ENCODE measurements around the gene ELAVL3.
"Not testable (repeated sequence)": the region's sequence is repeated elsewhere in the genome, so short reads cannot be mapped to it uniquely, and the experiment has no call there.

GRCh38 chr19:11455233-11455554 lies 25.7 kb downstream of the ELAVL3 start:
- TF ChIP-seq, protein P1, sequence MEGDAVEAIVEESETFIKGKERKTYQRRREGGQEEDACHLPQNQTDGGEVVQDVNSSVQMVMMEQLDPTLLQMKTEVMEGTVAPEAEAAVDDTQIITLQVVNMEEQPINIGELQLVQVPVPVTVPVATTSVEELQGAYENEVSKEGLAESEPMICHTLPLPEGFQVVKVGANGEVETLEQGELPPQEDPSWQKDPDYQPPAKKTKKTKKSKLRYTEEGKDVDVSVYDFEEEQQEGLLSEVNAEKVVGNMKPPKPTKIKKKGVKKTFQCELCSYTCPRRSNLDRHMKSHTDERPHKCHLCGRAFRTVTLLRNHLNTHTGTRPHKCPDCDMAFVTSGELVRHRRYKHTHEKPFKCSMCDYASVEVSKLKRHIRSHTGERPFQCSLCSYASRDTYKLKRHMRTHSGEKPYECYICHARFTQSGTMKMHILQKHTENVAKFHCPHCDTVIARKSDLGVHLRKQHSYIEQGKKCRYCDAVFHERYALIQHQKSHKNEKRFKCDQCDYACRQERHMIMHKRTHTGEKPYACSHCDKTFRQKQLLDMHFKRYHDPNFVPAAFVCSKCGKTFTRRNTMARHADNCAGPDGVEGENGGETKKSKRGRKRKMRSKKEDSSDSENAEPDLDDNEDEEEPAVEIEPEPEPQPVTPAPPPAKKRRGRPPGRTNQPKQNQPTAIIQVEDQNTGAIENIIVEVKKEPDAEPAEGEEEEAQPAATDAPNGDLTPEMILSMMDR (IDR thresholded peaks at IDR 0.05): not testable (repeated sequence)
- TF ChIP-seq POLR2A (IDR thresholded peaks at IDR 0.05): not testable (repeated sequence)
